ENCODE data around the gene ORAI3.

The ORAI3 gene

DNA sequence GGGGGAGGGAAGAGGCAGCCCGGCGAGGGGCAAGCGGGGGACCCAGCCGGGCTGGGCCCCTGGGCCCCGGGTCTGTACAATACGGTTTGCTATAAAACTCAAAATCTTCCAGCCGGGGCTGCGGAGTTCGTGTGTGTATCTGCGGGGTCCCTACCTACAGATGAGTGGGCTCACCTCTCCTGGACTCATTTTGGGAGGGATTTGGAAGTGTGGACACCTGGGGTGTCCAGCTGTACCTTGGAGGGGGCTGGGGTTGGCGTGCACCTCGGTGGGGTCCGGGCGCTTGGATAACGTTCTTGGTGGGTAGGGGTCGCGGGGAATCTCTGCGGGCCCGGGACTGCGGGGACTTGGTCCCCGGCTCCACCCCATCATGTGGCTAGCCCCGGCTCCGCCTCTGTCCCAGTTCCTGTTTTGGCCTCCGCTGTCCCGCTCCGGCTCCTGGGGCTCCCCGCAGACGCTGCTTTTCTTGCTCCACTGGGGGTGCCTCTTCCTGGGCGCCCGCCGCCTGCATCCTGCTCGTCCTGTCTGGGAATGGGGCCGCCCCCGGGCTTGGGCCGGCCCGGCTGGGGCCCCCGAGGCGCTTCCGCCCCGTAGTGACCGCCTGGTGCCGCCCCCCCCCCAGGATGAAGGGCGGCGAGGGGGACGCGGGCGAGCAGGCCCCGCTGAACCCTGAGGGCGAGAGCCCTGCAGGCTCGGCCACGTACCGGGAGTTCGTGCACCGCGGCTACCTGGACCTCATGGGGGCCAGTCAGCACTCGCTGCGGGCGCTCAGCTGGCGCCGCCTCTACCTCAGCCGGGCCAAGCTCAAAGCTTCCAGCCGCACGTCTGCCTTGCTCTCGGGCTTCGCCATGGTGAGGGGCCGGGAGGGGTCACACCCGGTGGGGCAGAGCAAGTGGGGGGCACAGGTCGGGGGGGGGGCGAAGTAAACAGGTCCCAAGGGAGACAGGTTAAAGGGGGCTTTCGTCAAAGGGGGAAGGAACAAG, at the start of gene ORAI3:
ORAI3 (plus strand) TSS at position 402 of the 983 bp plus-strand sequence; CDS start at position 624, 222 bp downstream.
- peak in 2 of 3 experiments; percentile 19 to 30 for DNase-seq

DNA sequence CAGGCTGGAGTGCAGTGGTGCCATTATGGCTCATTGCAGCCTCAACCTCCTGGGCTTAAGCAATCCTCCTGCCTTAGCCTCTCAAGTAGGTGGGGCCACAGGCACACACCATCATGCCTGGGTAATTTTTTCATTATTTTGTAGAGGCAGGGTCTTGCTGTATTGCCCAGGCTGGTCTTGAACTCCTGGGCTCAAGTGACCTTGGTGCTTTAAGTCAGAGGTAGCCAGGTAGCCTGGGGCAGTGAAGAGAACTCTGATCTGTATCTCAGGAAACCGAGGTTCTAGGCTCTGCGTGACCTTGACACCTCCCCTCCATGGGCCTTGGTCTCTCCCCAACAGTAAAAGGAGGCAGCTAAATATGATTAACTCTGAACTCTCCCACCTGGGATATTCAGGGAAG, 49.1 kb upstream of the ORAI3 start:
- no peak for DNase-seq

DNA sequence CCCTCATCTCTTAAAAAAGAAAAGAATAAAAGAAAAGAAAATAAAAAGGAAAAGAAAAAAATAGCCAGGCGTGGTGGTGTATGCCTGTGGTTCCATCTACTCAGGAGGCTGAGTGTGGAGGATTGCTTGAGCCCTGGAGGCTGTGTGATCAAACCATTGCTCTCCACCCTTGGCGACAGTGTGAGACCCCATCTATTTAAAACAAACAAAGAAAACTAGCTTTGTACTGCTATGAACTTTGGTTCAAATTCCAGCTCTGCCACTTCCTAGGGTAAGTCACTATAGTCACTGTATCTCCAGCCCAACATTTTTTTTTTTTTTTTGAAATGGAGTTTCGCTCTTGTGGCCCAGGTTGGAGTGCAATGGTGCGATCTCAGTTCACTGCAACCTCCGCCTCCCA, 48.3 kb upstream of the ORAI3 start:
- no peak for DNase-seq

DNA sequence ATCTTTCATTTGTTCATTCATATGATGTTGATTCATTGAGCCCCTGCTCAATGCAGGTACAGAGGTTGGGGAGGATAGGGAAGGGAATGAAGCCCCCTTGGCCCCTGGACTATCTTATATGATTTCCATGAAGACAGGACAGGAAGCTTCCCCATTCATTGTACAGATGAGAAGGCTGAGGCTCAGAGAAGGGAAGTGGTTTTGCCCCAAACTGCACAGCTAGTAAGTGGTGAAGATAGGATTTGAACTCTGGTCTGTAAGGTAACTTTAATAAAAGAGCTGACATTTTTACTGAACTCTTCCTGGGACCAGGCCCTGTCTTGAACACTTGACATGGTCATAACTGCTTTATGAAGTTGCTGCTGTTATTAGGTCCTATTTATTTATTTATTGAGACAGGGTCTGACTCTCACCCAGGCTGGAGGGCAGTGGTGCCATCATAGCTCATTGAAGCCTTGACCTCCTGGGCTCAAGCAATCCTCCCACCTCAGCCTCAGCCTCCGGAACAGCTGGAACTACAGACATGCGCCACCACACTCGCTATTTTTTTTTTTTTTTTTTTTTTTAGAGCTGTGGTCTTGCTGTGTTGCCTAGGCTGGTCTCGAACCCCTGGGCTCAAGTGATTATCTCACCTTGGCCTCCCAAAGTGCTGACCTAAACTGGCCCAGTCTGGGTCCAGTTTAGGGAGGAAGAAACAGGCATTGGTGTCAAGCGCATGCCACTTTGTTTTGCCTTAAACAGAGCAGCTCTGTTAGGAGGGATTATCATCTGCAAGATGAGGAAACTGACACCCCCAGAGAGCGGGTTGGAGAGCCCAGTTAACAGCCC, 47.5 kb upstream of the ORAI3 start:
- no peak for DNase-seq

DNA sequence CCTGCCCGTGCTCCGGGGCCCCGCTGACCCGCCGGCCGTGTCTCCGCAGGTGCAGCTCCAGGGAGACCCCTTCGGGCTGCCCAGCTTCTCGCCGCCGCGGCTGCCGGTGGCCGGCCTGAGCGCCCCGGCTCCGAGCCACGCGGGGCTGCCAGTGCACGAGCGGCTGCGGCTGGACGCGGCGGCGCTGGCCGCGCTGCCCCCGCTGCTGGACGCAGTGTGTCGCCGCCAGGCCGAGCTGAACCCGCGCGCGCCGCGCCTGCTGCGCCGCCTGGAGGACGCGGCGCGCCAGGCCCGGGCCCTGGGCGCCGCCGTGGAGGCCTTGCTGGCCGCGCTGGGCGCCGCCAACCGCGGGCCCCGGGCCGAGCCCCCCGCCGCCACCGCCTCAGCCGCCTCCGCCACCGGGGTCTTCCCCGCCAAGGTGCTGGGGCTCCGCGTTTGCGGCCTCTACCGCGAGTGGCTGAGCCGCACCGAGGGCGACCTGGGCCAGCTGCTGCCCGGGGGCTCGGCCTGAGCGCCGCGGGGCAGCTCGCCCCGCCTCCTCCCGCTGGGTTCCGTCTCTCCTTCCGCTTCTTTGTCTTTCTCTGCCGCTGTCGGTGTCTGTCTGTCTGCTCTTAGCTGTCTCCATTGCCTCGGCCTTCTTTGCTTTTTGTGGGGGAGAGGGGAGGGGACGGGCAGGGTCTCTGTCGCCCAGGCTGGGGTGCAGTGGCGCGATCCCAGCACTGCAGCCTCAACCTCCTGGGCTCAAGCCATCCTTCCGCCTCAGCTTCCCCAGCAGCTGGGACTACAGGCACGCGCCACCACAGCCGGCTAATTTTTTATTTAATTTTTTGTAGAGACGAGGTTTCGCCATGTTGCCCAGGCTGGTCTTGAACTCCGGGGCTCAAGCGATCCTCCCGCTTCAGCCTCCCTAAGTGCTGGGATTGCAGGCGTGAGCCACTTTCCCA, 46.6 kb upstream of the ORAI3 start:
- DNase-seq: peak; percentile 33 to 80 (median 70)

DNA sequence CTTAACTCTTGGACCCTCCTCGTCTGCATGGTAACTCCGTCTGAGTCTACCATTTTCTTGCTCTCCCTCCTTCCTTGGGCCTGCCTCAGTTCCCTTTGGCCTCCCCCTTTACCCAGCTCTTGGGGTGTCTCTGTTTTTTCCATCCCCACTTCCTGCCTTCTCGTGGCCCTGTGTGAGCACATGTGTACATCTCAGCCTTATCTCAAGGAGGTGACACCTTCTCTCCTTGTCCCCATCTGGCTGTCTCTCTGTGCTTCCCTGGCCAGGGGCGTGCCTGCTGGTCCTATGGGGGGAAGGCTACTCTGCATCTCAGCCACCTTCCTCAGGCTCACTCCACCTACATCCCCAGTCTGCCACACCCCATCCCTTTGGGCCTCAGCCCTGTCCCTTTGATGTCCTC, 45.9 kb upstream of the ORAI3 start:
- no peak for DNase-seq

DNA sequence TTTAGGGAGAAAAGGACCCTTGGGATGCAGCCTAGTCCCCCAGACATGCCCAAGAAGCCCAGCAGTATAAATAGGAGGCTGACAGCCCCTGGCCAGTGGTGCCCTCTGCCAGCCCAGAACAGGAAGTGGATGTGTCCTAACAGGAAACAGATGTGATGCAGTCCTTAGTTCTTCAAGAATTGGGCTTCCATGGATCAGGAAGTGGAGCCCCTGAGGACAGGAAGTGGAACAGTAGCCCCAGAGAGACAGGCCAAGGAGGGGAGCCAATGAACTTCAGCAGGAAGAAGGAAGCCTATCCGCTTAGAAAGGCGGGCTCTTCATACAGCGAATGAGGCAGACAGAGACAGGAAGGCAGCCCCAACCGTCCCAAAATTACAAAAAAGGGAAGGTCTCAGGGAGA, 45.3 kb upstream of the ORAI3 start:
- no peak for DNase-seq

DNA sequence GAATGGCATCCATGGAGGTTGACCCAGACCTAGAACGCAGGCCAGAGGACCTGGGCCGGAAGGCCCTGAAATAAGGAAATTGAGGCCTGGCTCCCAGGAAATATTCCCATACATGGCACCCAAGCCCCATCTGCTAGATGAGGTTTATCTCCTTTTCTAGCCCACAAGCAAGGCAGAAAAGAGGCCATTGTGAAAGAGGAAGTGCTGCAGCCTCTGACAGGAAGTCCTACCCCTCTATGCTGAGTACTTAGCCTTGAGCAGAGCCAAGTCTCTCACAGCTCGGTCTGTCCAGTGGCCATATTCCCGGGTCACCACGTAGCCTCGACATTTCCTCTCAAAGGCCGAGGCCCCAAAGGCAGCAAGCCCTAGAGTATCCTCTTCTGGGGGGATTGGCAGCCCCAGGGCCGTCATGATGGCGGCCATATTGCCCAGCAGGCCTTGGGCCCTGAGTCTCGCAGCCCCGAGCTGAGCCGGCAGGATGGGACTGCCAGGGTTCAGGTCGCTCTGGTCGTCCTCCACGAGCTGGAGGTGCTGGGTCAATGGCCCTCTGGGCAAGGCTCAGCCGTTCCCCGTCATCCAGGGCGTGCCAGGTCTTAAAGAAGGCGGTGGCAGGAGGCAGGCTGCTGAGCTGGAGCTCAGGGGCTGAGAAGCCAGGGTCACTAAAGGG, 44.6 kb upstream of the ORAI3 start:
- DNase-seq: no peak

DNA sequence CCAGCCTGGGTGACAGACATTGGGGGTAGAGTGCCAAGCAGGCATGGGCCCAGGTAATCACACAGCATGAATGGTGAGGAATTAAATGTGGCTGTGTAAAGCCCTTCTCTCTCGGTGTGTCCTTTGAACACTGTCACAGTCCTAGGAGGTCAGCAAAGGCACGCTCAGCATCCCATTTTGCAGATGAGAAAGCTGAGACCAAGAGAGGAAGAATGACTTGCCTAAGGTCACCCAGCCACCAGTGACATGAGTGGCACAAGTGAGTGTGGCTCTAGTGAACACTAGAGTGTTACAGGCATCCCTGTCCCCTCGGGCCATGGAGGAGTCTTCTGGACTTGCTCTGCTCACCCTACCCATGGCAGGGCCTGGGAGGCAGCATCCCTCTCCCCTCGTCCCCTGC, 41.8 kb upstream of the ORAI3 start:
- no peak for DNase-seq

DNA sequence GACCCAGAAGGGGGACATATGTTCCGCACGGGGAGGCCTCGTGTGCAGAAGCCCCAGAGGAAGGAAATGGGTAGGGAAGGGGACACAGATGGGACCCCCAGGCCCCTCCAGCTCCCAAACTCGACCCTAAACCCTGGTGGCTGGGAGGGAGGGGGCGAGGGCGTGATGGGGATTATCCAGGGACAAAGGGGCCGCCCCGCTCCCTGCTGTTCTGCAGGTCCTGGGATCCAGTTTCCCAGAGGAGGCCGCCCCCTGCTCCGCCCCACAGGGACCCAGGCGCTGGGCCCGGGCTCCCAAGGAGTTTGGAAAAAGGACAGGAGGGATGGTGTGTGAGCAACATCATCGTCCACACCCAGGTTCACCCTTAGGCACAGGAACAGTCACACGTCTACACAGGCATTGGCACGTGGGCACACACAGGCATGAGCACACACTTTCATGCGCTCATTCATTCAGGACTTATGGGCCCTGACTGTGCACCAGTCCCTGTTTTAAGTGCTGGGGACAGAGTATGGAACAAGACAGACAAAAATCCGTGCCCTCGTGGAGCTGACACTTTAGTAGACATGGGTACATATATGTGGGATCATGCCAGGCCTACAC, 38.3 kb upstream of the ORAI3 start:
- no peak for DNase-seq

DNA sequence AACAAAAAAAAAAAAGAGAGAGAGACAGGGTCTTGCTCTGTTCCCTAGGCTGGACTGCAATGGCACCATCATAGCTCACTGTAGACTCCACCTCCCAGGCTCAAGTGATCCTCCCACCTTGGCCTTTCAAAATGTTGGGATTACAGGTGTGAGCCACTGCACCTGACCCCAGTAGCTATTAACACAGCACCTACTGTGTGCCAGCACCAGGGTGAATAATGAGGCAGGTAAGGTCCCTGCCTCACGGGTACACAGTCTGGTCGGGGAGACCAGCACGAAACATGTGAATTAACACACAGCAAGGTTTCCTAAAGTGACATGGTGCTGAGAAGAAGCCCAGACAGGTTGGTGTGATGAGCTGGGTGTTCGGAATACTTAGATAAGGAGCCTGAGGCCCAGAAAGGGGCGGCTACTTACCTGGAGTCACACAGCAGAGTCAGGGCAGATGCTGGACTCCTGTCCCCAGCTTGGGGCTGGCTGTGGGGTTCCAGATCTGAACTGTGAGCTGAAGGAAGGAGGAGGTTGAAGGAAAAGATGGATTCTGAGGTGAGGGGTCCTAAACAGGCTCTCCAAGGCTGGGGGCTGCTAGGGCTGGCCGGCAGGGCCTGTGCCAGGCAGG, 36.0 kb upstream of the ORAI3 start:
- DNase-seq: no peak

DNA sequence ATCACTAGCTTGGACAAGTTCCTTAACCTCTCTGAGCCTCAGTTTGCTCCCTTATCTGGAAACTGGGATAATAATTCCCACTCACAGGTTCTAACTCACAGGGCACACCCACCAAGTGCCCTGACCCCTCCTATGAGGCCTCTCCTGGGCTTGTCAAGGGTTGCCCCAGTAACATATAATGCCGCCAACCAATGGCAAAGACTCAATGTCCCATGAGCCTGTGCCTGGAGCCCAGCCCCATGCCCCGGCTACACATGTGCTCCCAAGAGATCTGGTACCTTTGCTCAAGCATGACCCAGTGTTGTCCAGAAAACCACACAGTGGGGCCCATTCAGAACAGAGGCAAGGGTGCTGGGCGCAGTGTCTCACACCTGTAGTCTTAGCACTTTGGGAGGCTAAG, 34.0 kb upstream of the ORAI3 start:
- DNase-seq: no peak

DNA sequence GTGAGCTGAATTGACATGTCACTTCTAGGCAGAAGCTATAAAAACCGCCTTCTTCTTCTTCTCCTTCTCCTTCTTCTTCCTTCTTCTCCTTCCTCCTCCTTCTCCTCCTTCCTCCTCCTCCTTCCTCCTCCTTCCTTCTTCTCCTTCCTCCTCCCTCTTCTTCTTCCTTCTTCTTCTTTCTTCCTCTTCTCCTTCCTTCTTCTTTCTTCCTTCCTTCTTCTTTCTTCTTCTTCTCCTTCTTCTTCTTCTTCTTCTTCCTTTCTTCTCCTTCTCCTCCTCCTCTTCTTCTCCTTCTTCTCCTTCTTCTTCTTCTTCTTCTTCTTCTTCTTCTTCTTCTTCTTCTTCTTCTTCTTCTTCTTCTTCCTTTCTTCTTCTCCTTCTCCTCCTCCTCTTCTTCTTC, 30.3 kb upstream of the ORAI3 start:
- DNase-seq: no peak

DNA sequence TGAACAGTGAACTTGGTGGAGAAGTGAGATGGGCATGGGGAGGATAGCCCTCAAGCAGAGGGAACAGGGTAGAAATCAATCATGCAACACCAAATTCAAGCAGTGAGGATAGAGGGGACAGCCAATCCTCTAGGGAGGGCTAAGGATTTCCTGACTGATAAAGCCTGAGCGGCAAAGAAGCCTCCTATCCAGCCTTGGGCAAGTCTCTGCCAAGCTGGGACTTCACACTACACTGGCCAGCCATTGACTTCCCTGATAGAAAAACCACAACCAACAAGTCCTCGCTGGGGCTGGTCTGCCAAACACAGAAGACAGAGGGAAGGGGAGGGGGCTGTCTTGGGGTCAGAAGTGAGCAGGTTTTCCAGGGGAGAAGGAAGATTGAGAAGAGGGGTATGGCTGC, 28.0 kb upstream of the ORAI3 start:
- DNase-seq: no peak

DNA sequence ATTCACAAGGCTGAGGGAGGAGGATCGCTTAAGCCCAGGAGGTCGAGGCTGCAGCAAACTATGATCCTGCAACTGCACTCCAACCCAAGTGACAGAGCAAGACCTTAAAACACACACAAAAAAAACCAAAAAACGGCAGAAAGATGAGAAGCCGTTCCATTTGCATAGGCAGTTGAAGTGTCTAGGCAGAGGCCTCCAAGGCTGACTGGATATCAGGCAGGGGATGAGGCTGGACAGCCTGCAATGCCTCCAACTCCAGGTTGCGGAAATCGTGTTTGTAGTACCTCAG, 27.5 kb upstream of the ORAI3 start:
- DNase-seq: no peak

DNA sequence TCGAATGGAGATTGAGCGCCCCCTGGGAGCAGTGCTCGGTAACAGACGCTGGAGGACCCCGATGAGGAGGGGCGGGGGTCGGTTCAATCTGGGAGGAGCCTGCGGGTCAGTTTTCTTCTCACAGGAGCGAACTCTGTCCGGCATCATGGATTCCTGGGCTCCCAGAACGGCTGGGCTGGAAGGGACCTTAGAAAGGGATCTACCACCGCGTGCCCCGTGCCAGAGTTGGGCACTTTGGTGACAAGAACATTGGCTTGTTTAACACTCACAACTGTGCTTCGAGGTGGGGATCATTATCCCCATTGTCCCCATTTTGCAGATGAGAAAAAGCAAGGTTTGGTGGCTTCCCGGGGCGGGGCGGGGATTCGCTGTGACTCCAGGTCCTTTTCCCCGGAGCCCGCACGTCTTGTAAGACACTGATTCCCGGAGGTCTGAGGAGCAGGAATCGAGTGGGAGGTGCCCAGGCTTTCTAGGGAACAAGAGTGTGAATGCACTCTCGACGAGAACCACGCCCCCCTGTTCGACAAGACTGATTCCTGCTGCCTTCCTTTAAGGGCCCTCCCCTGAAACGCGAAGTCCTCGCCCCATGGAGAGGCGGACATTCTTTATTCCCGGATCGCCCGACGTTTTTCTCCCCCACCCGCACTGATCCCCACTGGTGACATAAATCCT, 27.0 kb upstream of the ORAI3 start:
- DNase-seq: peak; percentile 81 to 95 (median 84)

DNA sequence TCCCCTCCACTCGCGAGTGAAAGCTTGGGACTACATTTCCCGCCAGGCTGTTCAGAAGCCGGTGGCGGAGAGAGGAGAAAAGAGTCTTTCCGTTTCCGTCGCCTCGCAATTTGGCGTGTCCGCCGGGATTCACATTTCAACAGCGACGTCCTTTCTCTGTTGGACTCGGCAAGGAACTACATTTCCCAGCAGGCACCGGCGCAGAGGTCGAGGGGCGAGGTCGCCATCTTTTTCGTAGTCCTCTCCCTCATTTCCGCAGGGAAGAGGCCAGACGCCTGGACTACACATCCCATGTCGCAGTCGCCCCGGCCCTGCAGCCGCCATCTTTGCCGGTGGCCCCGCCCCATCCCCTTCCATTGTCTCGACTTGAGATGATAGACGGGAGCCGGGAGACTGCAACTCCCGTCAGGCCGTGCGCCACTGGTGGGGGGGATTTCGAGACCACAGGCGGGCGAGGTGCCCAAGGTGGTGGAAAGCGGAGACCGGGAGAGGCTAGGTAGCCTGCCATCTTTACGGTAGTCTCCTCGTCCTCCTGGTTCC, 26.4 kb upstream of the ORAI3 start:
- DNase-seq: peak; percentile 96 to 100 (median 98)

DNA sequence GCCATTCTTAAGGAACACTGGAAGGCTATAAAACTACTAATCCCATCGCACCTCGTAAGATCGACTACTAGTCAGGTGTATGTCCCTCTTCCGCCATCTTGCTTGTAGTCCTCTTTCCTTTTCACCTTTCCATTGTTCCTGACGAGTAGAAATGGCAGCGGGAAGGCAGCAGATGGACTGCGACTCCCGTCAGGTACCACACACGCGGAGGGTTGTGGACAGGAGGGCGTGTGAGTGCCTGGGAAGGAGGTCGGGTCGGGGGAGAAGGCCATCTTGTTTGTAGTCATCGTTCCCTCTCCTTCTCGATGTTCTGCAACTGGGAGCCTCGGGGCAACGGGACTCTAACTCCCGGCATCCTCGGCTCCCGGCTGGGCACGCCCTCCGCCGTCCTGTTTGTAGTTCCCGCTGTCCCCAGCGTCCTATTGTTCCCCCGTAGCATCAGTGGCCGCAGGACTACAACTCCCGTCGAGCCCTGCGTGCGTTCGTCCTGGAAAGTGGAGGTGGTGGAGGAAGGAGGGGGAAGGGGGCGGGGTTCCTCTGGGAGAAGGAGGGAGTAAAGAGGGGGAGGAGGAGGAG, 25.8 kb upstream of the ORAI3 start:
- DNase-seq: peak; percentile 94 to 99 (median 97)

DNA sequence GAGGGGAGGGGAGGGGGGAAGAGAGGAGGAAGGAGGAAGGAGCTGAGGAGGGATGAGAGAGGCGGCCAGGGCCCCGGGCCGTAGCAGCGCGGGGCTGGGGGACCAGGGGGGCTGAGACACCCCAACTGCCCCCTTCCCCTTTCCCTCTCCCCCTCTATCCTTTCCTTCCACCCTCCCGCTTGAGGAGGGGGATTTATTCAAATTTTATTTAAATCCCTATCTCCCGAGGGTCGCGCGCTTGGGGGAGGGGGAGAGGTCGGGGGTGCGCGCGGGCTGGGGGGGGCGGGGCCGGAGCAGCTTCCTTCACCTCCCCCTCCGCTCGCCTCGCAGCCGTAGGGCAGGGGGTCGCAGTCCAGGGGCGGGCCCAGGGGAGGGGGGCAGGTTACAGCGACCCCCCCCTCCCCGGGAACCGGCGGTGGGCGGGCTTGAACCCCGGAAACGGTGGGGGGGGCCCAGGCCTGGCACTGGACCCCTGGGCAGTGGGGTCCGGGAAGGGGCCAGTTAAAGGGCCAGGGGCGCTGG, 25.3 kb upstream of the ORAI3 start, which contains the start of gene FBXL19:
FBXL19 (plus strand) TSS at position 19 of the 522 bp plus-strand sequence. CDS start 2,183 bp downstream, outside the sequence.
- peak in 1 of 3 experiments; percentile 78 for DNase-seq
